ENCODE results near the gene PPP2R5A. TPM values are rescaled to one million over a fixed set of nuclear protein-coding genes. Genes with fewer than 3 reads are reported as not detected.

The PPP2R5A gene
- total RNA-seq, 1 donor from 2014 or later: 2.2 TPM

- H3K27ac Mint-ChIP-seq (ENCODE audit: unreplicated experiment): no peak overlapping the region
- TF ChIP-seq CTCF (IDR thresholded peaks at IDR 0.05; ENCODE audit: partially characterized antibody, unreplicated experiment): no peak
- H3K4me3 Mint-ChIP-seq (ENCODE audit: unreplicated experiment): no peak overlapping the region
- H3K9me3 Mint-ChIP-seq (ENCODE audit: unreplicated experiment): no peaks in the 10 kb centered on the region
- no peak for DNase-seq
- H3K27me3 Mint-ChIP-seq (ENCODE audit: unreplicated experiment): no peaks in the 10 kb centered on the region
- H3K4me1 Mint-ChIP-seq (ENCODE audit: low read depth, unreplicated experiment): no peaks in the 10 kb centered on the region
- H3K36me3 Mint-ChIP-seq (ENCODE audit: unreplicated experiment): no peaks in the 10 kb centered on the region
Observed at GRCh38 chr1:212329105-212329504, 43.9 kb downstream of the PPP2R5A start.

- no peak for DNase-seq
- Mint-ChIP-seq H3K36me3 (ENCODE audit: unreplicated experiment) (no peaks in the 10 kb centered on the region), H3K4me3 (ENCODE audit: unreplicated experiment) (no peak overlapping the region), H3K27me3 (ENCODE audit: unreplicated experiment) (no peaks in the 10 kb centered on the region), H3K9me3 (ENCODE audit: unreplicated experiment) (no peaks in the 10 kb centered on the region), H3K4me1 (ENCODE audit: low read depth, unreplicated experiment) (no peaks in the 10 kb centered on the region), H3K27ac (ENCODE audit: unreplicated experiment) (no peak overlapping the region)
- TF ChIP-seq CTCF (IDR thresholded peaks at IDR 0.05; ENCODE audit: partially characterized antibody, unreplicated experiment): no peak
Observed at GRCh38 chr1:212341090-212341489, 55.9 kb downstream of the PPP2R5A start.

GRCh38 chr1:212344905-212345304, 59.7 kb downstream of the PPP2R5A start:
- Mint-ChIP-seq H3K27ac (ENCODE audit: unreplicated experiment) (no peak overlapping the region), H3K4me3 (ENCODE audit: unreplicated experiment) (no peak overlapping the region), H3K9me3 (ENCODE audit: unreplicated experiment) (no peaks in the 10 kb centered on the region), H3K36me3 (ENCODE audit: unreplicated experiment) (no peaks in the 10 kb centered on the region), H3K27me3 (ENCODE audit: unreplicated experiment) (no peaks in the 10 kb centered on the region), H3K4me1 (ENCODE audit: low read depth, unreplicated experiment) (no peaks in the 10 kb centered on the region)
- DNase-seq: no peak
- no peak for TF ChIP-seq CTCF (IDR thresholded peaks at IDR 0.05; ENCODE audit: partially characterized antibody, unreplicated experiment)

- DNase-seq: no peak
- Mint-ChIP-seq H3K36me3 (ENCODE audit: unreplicated experiment) (no peaks in the 10 kb centered on the region), H3K27ac (ENCODE audit: unreplicated experiment) (no peak overlapping the region), H3K4me3 (ENCODE audit: unreplicated experiment) (no peak overlapping the region), H3K9me3 (ENCODE audit: unreplicated experiment) (no peaks in the 10 kb centered on the region), H3K4me1 (ENCODE audit: low read depth, unreplicated experiment) (no peaks in the 10 kb centered on the region), H3K27me3 (ENCODE audit: unreplicated experiment) (no peaks in the 10 kb centered on the region)
- no peak for TF ChIP-seq CTCF (IDR thresholded peaks at IDR 0.05; ENCODE audit: partially characterized antibody, unreplicated experiment)
Observed at GRCh38 chr1:212346601-212347000, 61.4 kb downstream of the PPP2R5A start.

- no peaks in the 10 kb centered on the region for H3K4me1 Mint-ChIP-seq (ENCODE audit: low read depth, unreplicated experiment)
- DNase-seq: no peak
- H3K27ac Mint-ChIP-seq (ENCODE audit: unreplicated experiment): no peak overlapping the region
- no peak for TF ChIP-seq CTCF (IDR thresholded peaks at IDR 0.05; ENCODE audit: partially characterized antibody, unreplicated experiment)
- H3K9me3 Mint-ChIP-seq (ENCODE audit: unreplicated experiment): no peaks in the 10 kb centered on the region
- H3K36me3 Mint-ChIP-seq (ENCODE audit: unreplicated experiment): no peaks in the 10 kb centered on the region
- H3K27me3 Mint-ChIP-seq (ENCODE audit: unreplicated experiment): peaks cover 3% of the 10 kb centered on the region
- H3K4me3 Mint-ChIP-seq (ENCODE audit: unreplicated experiment): no peak overlapping the region
Observed at GRCh38 chr1:212351588-212352362, 66.6 kb downstream of the PPP2R5A start.

Data from glutamatergic neuron (in vitro differentiated cells).